T-helper 1 cell treated with Interleukin-12 subunit alpha and Interleukin-12 subunit beta and Interleukin-4 antibody, amounts not matched to agents 30 μg/mL and 1 μg/mL, for 36 hours (primary cell): ENCODE measurements around the gene MAPKAP1.

ENCODE experiments used
- H3K27ac Mint-ChIP-seq: one replicate; pipeline ENCODE4 v1.8.0; 2021; ENCODE audit warnings: mild to moderate bottlenecking, mixed read lengths
- H3K27me3 Mint-ChIP-seq: one replicate; pipeline ENCODE4 v1.8.0; 2021; ENCODE audit warnings: low read depth, mixed read lengths
- H3K36me3 Mint-ChIP-seq: one replicate; pipeline ENCODE4 v1.8.0; 2021; ENCODE audit warnings: low read depth, mixed read lengths
- H3K4me1 Mint-ChIP-seq: one replicate; pipeline ENCODE4 v1.8.0; 2021; ENCODE audit warnings: low read depth, mixed read lengths
- H3K4me3 Mint-ChIP-seq: one replicate; pipeline ENCODE4 v1.8.0; 2021; ENCODE audit warnings: mild to moderate bottlenecking, moderate library complexity, mixed read lengths
- H3K9me3 Mint-ChIP-seq: one replicate; pipeline ENCODE4 v1.8.0; 2021; ENCODE audit warnings: mixed read lengths

The MAPKAP1 gene

DNA sequence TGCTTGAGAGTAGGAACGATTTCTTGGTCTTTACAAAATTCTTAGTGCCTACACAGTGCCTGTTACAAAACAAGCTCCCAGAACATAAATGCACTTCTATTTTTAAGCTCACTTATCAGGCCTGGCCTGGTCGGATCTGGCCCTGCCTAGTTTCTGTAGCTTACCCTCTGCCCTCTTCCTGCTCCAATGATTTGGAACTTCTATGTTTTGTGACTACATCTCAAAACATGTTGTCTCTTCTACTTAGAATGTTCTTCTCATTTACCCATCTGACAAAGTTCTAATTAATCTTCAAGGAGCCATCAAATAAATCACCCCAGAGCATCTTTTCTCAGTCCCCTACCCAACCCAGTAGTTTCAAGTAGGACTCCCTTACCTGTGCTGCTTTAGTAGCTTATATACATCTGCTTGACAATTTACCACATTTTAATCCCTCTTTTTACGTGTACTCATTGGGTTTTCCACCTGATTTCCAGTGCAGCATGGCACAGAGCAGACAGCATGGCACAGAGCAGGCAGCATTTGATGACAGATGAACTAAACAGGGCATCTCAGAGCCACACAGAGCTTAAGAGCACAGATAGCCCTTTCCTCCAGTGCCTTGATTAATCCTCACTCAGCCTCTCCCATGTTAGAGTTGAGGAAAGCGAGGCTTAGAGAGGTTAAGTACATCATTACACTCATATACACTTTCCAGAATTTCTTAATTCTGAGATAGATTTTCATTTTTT is 171.9 kb downstream of the MAPKAP1 start:
- H3K27me3 Mint-ChIP-seq, result no peaks in the 10 kb centered on the region
- H3K27ac Mint-ChIP-seq, result no peak overlapping the region
- no peak overlapping the region for H3K4me3 Mint-ChIP-seq
- no peaks in the 10 kb centered on the region for H3K9me3 Mint-ChIP-seq
- H3K36me3 Mint-ChIP-seq, result peaks cover 3% of the 10 kb centered on the region
- H3K4me1 Mint-ChIP-seq, result peaks cover 8% of the 10 kb centered on the region

DNA sequence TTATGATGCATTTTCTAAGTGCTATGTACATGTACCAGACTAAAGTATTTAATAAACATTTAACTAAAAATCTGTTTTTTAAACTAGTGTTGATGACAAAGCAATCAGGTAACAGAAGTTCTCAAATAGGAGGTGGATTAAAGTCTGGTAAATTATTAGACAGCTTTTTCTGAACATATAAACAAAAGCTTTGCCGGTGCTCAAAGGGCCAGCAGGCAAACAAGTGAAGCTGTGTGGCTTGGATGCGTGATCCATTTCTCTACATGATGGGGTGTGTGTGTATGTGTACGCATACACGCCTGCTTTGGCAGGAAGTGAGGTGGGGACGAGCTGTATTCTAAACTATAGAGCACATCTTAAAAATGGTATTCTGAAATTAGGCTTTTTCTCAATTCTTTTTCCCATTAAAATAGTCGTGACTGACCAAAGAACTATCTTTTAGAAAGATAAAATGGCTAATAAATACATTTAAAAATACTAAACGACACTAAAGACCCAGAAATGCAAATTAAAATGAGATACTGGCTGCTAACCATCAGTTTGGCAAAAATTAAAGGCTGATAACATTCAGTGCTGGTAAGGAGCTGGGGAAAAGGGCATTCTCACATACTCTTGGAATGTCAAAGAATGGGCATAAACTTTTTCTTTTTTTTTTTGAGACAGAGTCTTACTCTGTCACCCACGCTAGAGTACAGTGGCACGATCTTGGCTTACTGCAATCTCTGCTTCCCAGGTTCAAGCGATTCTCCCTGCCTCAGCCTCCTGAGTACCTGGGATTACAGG is 174.0 kb downstream of the MAPKAP1 start:
- H3K36me3 Mint-ChIP-seq, result peaks cover 8% of the 10 kb centered on the region
- peaks cover 21% of the 10 kb centered on the region for H3K4me1 Mint-ChIP-seq
- H3K27me3 Mint-ChIP-seq, result no peaks in the 10 kb centered on the region
- no peak overlapping the region for H3K4me3 Mint-ChIP-seq
- H3K27ac Mint-ChIP-seq, result no peak overlapping the region
- H3K9me3 Mint-ChIP-seq, result no peaks in the 10 kb centered on the region

DNA sequence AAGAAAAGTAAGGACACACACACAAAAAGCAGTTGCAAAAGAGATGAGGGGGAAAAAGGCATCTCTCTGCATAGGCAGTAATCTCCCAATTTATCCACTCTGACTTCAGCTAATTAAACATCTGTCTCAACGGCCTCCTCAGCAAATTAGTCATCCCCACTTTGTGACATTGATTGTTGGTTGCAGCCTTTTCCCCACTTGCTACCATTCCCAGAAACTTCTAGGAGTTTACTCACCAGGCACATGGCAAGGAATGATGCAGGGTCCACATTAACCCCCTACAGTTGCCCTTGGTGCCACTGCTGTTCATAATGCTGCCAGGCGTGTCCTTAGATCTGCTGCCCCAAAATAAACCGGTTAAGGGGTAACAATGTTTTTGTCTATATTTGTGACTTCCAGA is 174.6 kb downstream of the MAPKAP1 start:
- Mint-ChIP-seq H3K4me1 (peaks cover 25% of the 10 kb centered on the region), H3K9me3 (no peaks in the 10 kb centered on the region), H3K36me3 (peaks cover 7% of the 10 kb centered on the region), H3K27me3 (no peaks in the 10 kb centered on the region), H3K27ac (no peak overlapping the region), H3K4me3 (no peak overlapping the region)

DNA sequence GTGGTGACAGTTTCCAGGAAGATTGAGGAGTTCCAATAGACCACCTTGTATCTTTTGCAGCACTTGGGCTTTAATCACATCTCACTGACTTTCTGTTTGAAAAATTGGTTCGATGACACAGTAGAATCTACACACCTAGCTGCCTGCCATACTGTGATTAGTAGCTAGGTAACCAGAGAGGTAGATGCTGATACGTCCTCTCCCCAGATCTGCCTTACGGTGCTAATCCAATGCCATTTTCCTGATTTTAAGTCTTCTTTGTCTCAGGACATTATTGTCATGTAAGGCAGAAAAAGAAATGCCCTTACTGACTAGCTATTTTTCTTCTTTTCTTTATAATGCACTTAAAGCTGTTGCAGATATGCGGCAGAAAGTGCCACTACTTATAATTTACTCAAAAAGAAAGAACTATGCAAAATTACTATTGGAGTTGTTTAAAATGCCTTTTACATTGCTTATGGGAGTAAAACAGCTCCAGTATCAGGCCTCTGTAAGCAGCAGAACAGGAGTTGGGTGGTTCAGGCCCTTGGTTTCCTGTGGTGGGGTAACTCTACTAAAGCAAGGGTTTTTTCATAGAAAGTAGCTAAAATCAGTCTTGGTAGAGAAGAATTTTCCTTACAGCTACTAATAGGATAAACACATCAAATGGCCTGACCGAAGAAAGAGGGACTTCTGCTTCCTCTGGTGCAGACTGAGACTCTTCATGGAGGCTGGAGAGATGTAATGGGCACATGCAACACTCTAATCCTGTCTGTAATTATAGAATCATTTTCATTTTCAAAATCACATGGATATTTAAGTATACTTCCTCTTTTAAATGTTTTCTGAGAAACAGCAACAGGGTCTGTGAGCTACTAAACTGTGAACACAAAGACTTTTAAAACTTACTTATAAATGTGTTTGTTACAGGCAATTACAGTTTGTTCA is 177.2 kb downstream of the MAPKAP1 start:
- Mint-ChIP-seq H3K27ac (peak overlapping the region; percentile 67), H3K36me3 (peaks cover 9% of the 10 kb centered on the region), H3K4me3 (peak overlapping the region; percentile 5), H3K4me1 (peaks cover 25% of the 10 kb centered on the region), H3K9me3 (no peaks in the 10 kb centered on the region), H3K27me3 (no peaks in the 10 kb centered on the region)

DNA sequence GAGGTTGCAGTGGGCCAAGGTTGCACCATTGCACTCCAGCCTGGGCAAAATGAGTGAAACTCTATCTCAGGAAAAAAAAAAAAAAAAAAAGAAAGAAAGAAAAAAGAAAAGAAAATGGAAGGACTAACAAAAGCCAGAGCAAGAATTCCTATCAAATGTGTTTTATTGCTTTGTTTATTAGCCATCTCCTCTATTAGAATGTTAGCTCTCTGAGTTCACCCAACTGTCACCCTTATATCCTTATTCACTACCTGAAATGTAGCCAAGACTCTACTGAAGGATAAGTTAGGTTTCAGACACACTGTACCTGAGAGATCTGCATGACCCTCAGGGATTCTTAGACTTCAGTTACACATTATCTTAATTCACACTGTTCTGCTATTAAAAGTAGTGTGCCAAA is 177.9 kb downstream of the MAPKAP1 start:
- H3K36me3 Mint-ChIP-seq, result peaks cover 10% of the 10 kb centered on the region
- H3K4me1 Mint-ChIP-seq, result peaks cover 25% of the 10 kb centered on the region
- no peaks in the 10 kb centered on the region for H3K9me3 Mint-ChIP-seq
- H3K27ac Mint-ChIP-seq, result no peak overlapping the region
- H3K27me3 Mint-ChIP-seq, result no peaks in the 10 kb centered on the region
- H3K4me3 Mint-ChIP-seq, result no peak overlapping the region

DNA sequence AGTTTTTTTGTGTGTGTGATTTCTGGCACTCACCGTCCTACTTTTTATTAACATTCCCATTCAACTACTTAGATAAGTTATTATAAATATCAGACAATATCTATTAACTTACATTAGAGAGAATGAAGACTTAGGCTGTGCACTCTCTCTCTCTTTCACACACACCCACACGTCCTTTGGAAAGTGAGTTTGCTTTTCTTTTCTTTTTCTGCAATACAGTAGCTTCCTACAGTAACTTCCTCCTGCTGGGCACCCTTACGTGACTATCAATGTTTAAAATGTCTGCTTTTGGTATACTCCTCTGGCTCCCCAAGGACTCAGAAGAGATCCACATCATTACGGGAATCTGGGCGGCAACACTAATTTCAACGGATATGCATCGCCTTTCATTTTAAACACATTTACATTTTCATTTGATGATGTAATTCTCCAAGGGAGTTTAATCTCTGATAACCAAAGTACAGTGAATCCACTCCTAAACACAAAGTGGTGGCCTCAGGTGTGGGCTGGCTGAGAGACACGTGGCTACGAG is 179.5 kb downstream of the MAPKAP1 start:
- Mint-ChIP-seq H3K36me3 (peaks cover 12% of the 10 kb centered on the region), H3K27me3 (no peaks in the 10 kb centered on the region), H3K27ac (no peak overlapping the region), H3K4me3 (no peak overlapping the region), H3K4me1 (peaks cover 32% of the 10 kb centered on the region), H3K9me3 (no peaks in the 10 kb centered on the region)

DNA sequence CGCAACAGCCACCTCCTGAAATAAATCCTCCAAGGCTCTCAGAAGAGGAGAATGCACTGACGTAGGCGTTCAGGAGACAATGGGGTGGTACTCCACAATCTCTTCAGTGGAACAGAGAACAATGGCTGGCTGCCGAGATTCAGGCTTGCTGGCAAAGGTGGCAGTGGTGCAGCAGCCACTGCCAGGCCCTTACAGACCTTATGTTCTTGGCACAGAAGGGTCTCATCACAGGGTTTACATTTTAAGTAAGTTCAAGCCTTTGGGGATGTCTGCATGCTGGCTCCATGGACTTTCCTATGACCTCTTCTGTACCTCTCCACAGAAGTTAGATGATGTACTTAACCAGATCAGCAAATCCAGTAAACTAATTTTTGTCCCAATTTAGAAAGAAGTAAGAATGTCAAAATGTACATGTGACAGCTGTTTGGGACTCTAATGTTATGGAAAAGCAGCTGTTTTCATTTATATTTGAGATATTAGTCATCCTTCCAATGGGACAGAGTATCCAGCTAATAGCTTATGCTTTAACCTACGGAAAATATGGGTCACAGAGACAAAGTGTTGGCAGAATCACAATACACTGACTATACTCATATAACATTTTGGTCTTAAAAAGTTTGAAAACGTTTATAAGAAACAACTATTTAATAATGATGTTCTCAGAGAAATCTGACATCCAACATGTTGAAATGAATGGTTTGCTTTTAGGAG is 180.9 kb downstream of the MAPKAP1 start:
- no peaks in the 10 kb centered on the region for H3K27me3 Mint-ChIP-seq
- H3K27ac Mint-ChIP-seq, result no peak overlapping the region
- H3K9me3 Mint-ChIP-seq, result no peaks in the 10 kb centered on the region
- H3K4me1 Mint-ChIP-seq, result peaks cover 43% of the 10 kb centered on the region
- no peak overlapping the region for H3K4me3 Mint-ChIP-seq
- H3K36me3 Mint-ChIP-seq, result peaks cover 12% of the 10 kb centered on the region

DNA sequence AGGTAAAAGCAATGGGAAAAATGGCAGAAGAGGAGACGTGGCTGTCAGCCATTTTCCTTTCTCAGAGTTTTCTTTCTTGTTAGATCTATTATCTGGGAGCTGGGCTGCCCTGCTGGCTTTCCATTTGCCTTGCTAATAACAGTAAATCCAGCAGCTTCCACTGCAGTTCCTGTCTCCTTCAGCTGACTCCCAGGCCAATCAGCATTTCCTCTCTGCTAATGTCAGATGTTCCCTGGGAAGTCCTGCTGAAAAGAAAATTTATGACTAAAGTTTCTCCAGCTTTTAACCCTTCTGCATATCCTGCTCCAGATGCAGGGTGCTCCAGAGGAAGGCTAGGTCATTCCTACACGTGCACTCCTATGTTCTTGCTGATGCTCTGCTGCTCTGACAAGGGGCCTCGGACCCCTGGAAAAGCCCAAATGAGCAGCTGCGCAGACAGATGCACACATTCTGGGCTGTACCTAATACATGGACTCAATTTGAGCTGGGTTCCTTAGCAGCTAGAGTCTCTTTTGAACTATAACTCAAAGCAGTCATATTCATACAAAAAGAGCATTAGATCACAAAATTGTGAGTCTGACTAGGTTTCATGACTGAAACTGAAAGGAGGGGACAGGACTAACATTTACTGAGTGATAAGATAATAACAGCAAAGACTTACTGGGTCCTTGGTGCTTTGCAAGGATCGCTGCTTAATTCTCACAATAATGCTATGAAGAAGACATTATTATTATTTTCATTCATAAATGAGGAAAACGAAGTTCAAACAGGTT is 182.2 kb downstream of the MAPKAP1 start:
- Mint-ChIP-seq H3K27ac (no peak overlapping the region), H3K4me1 (peaks cover 40% of the 10 kb centered on the region), H3K4me3 (no peak overlapping the region)

DNA sequence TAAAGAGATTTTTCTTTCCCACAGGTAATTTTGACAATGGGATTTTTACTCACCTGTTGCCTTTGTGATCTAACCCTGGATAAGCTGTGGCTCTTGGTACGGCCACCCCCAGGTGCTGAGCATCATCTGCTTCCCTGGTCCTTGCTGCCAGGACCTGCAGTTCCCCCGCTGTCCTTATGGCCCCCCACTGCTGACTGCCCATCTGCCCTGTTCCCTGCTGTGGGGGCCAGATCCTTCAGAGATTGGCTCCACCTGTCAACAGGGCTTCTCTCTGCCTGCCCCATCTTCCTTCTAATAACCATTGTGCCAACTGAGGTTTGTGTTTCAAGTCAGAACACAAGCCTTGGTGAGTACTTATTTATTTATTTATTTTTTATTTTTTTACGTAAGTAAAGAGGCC is 183.3 kb downstream of the MAPKAP1 start:
- Mint-ChIP-seq H3K36me3 (peaks cover 9% of the 10 kb centered on the region), H3K4me3 (no peak overlapping the region), H3K27me3 (no peaks in the 10 kb centered on the region), H3K9me3 (no peaks in the 10 kb centered on the region), H3K27ac (no peak overlapping the region), H3K4me1 (peaks cover 33% of the 10 kb centered on the region)

More for the DNA sequence above, 182.2 kb downstream of the MAPKAP1 start:
- Mint-ChIP-seq H3K36me3 (peaks cover 15% of the 10 kb centered on the region), H3K9me3 (no peaks in the 10 kb centered on the region), H3K27me3 (no peaks in the 10 kb centered on the region)

DNA sequence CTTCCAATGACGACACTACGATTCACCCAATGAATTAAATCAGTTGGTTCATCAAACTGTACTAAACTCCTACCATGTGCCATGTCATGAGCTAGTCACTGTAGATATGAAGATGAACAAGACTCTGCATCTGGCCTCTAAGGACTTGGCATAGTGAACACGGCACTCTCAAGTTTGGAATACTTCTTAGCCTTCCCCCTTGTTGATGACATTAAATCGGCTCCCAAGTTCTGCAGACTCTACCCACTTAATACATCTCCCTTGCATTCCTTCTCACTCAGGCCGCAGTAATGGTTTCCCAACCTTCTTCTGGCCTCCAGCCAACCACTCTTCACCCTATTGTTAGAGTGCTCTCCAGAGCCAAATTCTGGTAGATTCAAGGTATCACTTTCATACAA is 184.7 kb downstream of the MAPKAP1 start:
- Mint-ChIP-seq H3K27me3 (no peaks in the 10 kb centered on the region), H3K4me1 (peaks cover 26% of the 10 kb centered on the region), H3K9me3 (no peaks in the 10 kb centered on the region), H3K36me3 (peaks cover 9% of the 10 kb centered on the region), H3K27ac (peak overlapping the region; percentile 92), H3K4me3 (no peak overlapping the region)

DNA sequence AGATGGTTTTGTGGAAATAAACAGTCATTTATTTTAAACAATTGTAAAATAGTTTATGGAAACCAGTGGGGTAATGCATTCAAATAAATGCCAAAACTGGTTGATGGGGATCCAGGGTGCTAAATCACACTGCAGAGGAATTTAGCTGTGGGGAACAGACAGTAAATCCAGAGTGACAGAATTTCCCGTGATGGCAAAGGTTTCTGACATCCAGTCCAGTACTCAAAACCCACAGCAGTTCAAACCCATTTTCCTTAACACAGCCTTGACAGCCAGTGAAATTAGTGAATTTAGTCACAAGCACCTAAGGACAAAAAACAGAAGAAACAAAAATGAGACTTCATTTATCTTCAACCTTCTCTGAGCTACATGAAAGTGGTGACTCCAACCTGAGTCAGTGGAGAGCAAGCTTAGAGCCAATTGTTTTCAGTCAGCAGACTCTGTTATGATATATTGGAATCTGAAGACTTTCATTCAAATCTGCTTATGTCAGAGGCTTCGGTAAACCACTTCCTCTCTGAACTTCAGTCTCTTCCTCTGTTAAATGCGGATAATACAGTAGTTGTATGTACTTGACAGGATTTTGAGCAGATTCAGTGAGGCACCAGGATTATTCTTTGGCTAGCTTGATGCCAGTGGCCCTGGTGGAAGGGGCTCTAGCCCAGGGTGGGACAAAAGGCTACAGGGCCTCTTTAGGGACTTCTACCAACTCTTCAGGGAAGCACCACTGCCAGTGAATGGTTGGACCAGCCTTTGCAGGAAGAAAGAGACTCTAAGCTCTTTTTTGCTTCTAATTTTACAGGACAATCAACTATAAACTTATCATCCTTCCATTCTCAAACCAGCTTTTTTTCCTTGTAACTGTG is 185.3 kb downstream of the MAPKAP1 start:
- Mint-ChIP-seq H3K27me3 (no peaks in the 10 kb centered on the region), H3K9me3 (no peaks in the 10 kb centered on the region), H3K27ac (peak overlapping the region; percentile 92), H3K4me1 (peaks cover 26% of the 10 kb centered on the region), H3K36me3 (peaks cover 13% of the 10 kb centered on the region), H3K4me3 (peak overlapping the region; percentile 64)

DNA sequence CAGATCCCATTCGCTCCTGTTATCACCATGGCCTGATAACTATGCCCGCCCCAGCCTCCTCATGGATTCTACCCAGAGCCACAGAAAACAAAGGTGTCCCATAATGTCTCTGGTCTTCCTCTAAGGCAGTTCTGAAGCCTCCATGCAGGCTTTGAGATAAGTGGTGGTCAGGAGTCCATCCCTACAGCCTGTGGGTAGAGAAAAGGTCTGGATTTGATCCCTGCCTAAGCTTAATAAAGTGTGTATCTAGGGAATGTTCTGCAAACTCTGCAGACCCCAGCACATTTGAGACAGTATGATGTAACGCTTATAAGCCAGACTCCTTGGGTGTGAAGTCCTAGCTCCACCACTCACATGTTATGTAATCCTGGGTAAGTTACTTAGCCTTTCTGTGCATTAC is 187.3 kb downstream of the MAPKAP1 start:
- peaks cover 26% of the 10 kb centered on the region for H3K4me1 Mint-ChIP-seq
- H3K9me3 Mint-ChIP-seq, result no peaks in the 10 kb centered on the region
- peaks cover 8% of the 10 kb centered on the region for H3K36me3 Mint-ChIP-seq
- H3K4me3 Mint-ChIP-seq, result no peak overlapping the region
- no peak overlapping the region for H3K27ac Mint-ChIP-seq
- H3K27me3 Mint-ChIP-seq, result no peaks in the 10 kb centered on the region
